CD4-positive, alpha-beta T cell treated with Interleukin-15 for 1 hour (primary cell): Measurements from ENCODE around the gene MYT1.

Source experiments
- DNase-seq: peaks from one replicate; pipeline ENCODE4 v3.0.0-alpha.2; 2020

MYT1 gene

GRCh38 chr20:64155258-64156135, 8.8 kb upstream of the MYT1 start:
- DNase-seq = no peak

GRCh38 chr20:64156136-64156885, 7.9 kb upstream of the MYT1 start:
- no peak for DNase-seq

GRCh38 chr20:64156886-64157875, 7.1 kb upstream of the MYT1 start:
- no peak for DNase-seq

- no peak for DNase-seq
Observed at GRCh38 chr20:64157878-64158277, 6.4 kb upstream of the MYT1 start.

- DNase-seq = no peak
Observed at GRCh38 chr20:64158346-64159285, 5.6 kb upstream of the MYT1 start.

- DNase-seq = no peak
Observed at GRCh38 chr20:64159286-64159680, 5.0 kb upstream of the MYT1 start.

DNA sequence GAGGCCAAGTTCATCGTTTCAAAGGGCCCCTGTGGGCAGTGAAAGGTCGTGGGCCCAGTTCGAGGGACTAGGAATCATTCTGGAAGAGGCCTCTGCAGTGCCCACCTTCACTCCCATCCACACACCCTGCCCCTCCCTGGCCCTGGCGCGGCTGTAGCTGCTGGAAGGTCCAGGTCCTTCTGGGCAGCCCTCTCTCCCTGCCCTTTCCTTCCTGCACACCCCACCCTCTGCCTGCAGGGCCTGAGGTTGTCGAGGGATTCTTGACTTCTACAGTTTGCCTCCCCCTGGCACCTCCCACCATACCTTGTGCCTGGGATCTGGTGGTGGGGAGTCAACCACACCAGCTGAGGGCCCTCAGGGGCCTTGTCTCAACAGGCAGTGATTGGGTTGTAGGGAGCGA, 4.5 kb upstream of the MYT1 start:
- DNase-seq = no peak

GRCh38 chr20:64160118-64160517, 4.1 kb upstream of the MYT1 start:
- no peak for DNase-seq

GRCh38 chr20:64160526-64161355, 3.5 kb upstream of the MYT1 start:
- DNase-seq = no peak

- DNase-seq = no peak
Observed at GRCh38 chr20:64161356-64162238, 2.7 kb upstream of the MYT1 start.

DNA sequence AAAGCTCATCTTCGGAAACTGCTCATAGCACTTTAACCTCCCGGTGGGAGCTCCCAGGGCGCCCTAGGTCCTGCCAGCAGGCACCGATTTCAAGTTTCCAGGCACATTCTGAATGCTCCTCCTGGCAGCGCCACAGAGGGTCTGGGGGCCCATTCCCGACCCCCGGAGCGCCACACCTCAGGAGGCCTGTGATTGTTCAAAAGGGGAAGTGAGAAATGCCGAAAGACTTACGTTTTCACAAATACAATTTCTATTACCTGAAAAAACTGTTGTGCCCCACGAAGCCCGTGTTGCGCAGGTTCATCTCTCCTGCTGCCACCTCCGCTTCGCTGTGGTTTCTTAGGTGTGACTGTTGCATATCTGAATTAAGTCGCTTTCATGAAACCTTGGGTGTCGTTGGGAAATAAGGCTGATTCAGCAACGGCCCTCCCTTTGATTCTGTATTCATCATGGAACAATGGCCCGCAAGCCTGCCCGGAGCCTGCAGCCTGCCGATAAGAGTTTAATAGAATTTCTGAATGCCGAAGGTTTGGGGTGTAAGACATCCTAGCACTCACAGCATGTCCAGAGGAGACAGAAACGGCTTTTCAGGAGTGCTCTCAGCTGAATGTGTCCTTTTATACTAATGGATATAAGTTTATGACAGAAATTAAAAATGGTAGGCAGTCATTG, 1.9 kb upstream of the MYT1 start:
- no peak for DNase-seq

DNA sequence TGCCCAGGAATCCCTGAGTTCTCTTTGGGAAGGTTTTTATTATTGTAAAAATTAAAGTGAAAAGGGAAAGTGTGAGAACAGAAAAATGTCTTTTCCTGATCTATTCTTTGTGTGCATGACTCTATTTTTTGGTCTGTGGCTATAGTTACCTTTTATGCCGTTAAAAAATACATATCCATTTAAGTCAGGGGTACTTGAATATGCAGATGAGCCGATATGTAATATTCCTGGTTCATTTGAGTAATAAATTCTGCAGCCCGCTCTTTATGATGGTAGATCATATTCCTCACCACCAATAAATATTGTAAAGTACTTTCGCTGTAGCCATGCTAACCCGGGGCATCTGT, 503 bp upstream of the MYT1 start:
- no peak for DNase-seq

DNA sequence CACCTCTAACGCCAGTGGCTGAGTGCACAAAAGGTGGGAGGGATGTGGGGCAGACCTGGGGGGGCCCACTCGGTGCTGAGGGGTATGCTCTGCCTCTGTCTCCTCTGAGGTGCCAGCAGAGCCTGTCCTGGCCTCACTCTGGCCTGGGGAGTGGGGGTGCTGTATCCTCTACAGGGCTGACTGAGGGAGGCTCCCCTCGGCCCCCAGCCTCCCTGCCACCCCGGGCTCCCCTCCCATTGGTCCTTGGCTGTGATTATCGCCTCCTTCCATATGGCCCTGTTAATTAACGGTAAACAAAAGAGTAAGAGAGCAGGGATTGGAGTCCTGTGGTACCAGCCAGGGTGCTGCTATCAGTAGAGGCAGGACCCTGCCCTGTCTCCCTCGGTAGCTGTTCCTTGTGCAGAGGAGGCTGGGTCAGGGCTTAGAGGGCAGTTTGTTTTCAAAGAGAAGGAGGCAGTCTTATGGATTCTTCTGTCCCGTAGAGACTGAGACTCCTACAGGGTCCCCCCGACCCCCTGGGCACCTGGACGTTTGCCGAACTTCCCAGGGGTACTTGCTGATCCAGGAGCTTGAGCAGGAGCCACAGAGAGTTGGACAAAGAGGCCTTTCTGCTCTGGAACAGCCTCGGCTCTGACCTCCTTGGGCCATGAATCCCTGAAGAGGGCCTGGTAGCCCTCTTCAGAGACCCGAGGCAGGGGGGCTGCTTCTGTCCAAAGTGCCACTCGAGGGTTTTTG, 1.8 kb downstream of the MYT1 start:
- no peak for DNase-seq

- DNase-seq = no peak
Observed at GRCh38 chr20:64166721-64167615, 2.7 kb downstream of the MYT1 start.

- no peak for DNase-seq
Observed at GRCh38 chr20:64167676-64168075, 3.4 kb downstream of the MYT1 start.

DNA sequence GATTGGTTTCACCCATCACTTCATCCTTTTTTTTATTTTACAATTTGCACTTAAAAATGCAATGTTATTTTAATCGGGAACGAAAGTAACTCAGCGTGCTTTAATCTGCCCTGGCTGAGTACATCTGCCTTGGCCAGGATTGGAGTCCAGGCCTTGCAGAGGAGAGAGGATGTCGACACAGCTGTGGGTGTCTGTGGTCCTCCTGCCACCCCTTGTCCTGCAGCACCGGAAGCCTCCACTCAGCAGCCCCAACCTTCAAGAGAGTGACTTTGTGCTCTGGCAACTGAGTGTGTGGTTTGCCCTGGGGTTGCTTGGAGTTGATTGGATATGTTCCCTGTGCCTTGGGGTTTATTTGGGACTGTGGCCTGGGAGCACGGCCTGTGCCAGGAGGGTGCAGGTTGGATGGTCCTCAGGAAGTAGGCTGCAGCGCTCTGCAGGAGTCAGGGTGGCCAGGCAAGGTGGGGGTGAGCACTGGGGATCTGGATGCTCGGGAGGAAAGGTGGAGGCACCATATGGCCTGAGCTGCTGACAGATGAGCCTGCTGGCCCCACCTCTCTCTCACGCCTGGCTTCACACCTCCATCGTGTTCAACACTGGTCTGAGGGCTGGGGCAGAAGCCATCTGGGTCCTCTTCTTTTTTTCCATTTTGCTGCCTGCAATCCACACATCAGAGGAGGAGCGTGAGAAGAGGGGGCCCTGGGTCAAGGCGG, 4.3 kb downstream of the MYT1 start:
- DNase-seq = no peak

- DNase-seq = no peak
Observed at GRCh38 chr20:64169091-64169560, 4.9 kb downstream of the MYT1 start.
